Loucy (cell line): ENCODE measurements around the gene ABHD2.

ENCODE experiments used
- CTCF ChIP-seq: fragments of 200-600 bp; sonication (generic); conservative IDR thresholded peaks from 2 replicates; pipeline ENCODE4 v1.5.1; 2014; ENCODE audit warnings: mild to moderate bottlenecking, antibody characterized with exemption, low read length
- EZH2phosphoT487 ChIP-seq: fragments of 200-600 bp; IDR thresholded peaks from 2 replicates; pipeline ENCODE4 v1.6.1; 2018; ENCODE audit warnings: antibody characterized with exemption, mild to moderate bottlenecking, moderate library complexity, borderline replicate concordance

- no peak for TF ChIP-seq CTCF
- TF ChIP-seq EZH2phosphoT487 = no peak
These were observed 129.6 kb downstream of the ABHD2 start for GRCh38 chr15:89217686-89218376.
